BE2C (cell line): Measurements from ENCODE around the gene TUBGCP4.
A peak's percentile ranks its signal among the peaks of the same experiment; 100 is the strongest.

Experiments used
- DNase-seq: peaks from one replicate; pipeline ENCODE4 v3.0.0-alpha.2; 2020
- H3K27me3 ChIP-seq: fragments of 250-450 bp; sonication (Bioruptor Pico); 2 replicates; pipeline ENCODE4 v1.5.1; 2020; ENCODE audit warnings: mild to moderate bottlenecking
- H3K36me3 ChIP-seq: fragments of 250-450 bp; sonication (Bioruptor Pico); 2 replicates; pipeline ENCODE4 v1.5.1; 2020; ENCODE audit warnings: mild to moderate bottlenecking
- H3K4me1 ChIP-seq: fragments of 250-450 bp; sonication (Bioruptor Pico); 2 replicates; pipeline ENCODE4 v1.5.1; 2020
- H3K4me3 ChIP-seq: 2 replicates; pipeline ENCODE4 v1.5.1; 2011; ENCODE audit warnings: low read depth, low read length
- H3K9me3 ChIP-seq: fragments of 250-450 bp; sonication (Bioruptor Pico); 2 replicates; pipeline ENCODE4 v1.5.1; 2020
- TF ChIP-seq, protein P1 (sequence below): IDR thresholded peaks from 2 replicates; pipeline ENCODE4 v1.5.1; 2012; ENCODE audit warnings: mild to moderate bottlenecking, low read depth, low read length

Gene TUBGCP4

DNA sequence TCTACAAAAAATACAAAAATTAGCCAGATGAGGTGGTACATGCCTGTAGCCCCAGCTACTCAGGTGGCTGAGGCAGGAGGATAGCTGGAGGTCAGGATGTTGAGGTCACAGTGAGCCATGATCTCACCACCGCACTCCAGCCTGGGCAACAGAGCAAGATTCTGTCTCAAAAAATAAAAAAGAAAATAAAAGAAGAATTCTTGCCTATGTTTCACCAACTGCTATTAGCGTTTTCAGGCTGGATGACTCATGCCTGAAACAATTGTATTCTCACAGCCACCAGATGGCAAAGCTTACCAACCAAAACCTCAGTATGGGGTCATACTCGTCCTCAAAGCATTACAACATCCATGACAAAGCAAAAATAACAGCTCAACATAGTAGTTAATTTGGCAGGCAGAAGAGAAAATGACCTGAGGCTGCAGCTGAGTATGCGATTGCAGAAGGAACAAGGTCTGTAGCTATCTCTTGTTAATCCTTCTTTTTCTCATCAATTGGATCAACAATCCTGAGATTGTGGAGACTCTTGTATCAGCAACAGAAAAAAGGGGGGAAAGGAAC is 69.9 kb downstream of the TUBGCP4 start:
- peak; percentile 54 for DNase-seq
- H3K27me3 ChIP-seq: no peaks in the 10 kb centered on the region
- H3K36me3 ChIP-seq: peaks cover 52% of the 10 kb centered on the region
- no peak overlapping the region for H3K4me3 ChIP-seq
- no peaks in the 10 kb centered on the region for H3K9me3 ChIP-seq
- TF ChIP-seq, protein P1, sequence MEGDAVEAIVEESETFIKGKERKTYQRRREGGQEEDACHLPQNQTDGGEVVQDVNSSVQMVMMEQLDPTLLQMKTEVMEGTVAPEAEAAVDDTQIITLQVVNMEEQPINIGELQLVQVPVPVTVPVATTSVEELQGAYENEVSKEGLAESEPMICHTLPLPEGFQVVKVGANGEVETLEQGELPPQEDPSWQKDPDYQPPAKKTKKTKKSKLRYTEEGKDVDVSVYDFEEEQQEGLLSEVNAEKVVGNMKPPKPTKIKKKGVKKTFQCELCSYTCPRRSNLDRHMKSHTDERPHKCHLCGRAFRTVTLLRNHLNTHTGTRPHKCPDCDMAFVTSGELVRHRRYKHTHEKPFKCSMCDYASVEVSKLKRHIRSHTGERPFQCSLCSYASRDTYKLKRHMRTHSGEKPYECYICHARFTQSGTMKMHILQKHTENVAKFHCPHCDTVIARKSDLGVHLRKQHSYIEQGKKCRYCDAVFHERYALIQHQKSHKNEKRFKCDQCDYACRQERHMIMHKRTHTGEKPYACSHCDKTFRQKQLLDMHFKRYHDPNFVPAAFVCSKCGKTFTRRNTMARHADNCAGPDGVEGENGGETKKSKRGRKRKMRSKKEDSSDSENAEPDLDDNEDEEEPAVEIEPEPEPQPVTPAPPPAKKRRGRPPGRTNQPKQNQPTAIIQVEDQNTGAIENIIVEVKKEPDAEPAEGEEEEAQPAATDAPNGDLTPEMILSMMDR: peak; percentile 56
- peaks cover 9% of the 10 kb centered on the region for H3K4me1 ChIP-seq

DNA sequence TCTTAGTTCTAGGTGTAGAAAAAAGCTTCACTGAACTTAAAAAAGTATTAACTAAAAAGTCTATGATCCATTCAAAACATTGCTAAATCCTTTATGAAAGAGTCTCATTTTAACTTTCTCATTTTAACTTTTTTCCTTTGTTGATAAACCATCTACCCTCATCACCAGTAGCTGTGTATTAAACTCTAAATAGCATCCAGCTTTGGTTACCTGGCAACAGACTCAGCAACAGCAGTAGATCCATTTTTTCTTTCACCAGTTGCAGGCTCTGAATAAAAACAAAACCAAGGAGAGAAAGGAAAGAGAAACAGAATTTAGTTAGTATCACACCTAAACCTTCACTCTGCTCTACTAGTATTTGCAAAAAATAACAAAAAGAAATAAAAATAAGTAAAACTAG is 70.4 kb downstream of the TUBGCP4 start:
- TF ChIP-seq, protein P1: no peak
- H3K9me3 ChIP-seq: no peaks in the 10 kb centered on the region
- DNase-seq: no peak
- H3K4me1 ChIP-seq: peaks cover 9% of the 10 kb centered on the region
- H3K4me3 ChIP-seq: no peak overlapping the region
- no peaks in the 10 kb centered on the region for H3K27me3 ChIP-seq
- H3K36me3 ChIP-seq: peaks cover 55% of the 10 kb centered on the region

DNA sequence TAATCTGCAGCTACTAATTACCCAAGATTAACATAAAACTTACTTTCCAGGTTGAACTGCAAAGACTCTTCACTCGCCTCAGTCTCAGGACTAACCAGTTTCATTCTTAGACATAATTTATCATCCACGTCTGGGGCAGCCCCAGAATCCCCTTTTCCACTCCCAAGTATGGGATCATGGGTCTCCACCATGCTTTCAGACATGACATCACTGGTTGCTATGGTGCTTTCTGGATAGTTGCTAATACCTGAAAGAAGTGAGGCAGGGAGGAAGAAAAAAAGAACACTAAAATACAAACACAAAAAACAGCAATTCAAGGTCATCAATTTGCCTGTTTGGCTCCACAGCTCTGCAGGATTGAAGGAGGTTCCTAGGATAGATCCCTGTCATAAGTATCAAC is 75.4 kb downstream of the TUBGCP4 start:
- Histone ChIP-seq H3K4me1 (peaks cover 4% of the 10 kb centered on the region), H3K27me3 (no peaks in the 10 kb centered on the region), H3K36me3 (peaks cover 33% of the 10 kb centered on the region), H3K4me3 (no peak overlapping the region), H3K9me3 (no peaks in the 10 kb centered on the region)
- TF ChIP-seq, protein P1: no peak
- DNase-seq: no peak

DNA sequence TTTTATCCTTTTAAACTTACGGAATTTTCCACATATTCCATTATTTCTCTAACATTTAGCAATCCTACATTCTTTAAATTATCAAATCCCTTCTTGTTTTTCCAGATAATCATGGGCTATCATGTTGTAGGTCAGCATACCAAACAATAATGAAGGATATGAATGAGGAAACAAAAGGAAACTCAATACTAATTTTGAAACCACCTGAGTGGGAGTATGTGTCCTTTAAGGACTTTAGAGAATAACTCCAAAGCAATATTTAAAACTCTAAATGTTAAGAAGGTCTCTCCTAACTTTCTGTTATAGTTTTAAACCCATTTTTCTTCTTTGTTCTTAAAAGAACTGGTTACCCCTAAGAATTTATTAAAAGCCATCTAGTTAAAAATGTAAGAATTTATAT is 79.1 kb downstream of the TUBGCP4 start:
- DNase-seq: no peak
- H3K36me3 ChIP-seq: peaks cover 31% of the 10 kb centered on the region

More for the DNA sequence above, 79.1 kb downstream of the TUBGCP4 start:
- H3K9me3 ChIP-seq: no peaks in the 10 kb centered on the region; the same call in 1 of the 2 replicates
- TF ChIP-seq, protein P1: no peak
- H3K27me3 ChIP-seq: no peaks in the 10 kb centered on the region
- H3K4me3 ChIP-seq: no peak overlapping the region
- no peaks in the 10 kb centered on the region for H3K4me1 ChIP-seq
